Activated T-helper 1 cell treated with anti-CD3 and anti-CD28 coated beads, Interleukin-12 subunit alpha, Interleukin-12 subunit beta, Interleukin-2, Interleukin-4 antibody, amounts not matched to agents 30 ng/mL and 10 ng/mL and 1 ng/mL, durations not matched to agents 14 hours and 24 hours and 36 hours (primary cell): ENCODE data around the gene FMO2. TPM values are rescaled to one million over a fixed set of nuclear protein-coding genes. Genes with fewer than 3 reads are reported as not detected.
"Not testable (repeated sequence)": the region's sequence is repeated elsewhere in the genome, so short reads cannot be mapped to it uniquely, and the experiment has no call there.

ENCODE experiments used
- DNase-seq: peaks from one replicate; pipeline ENCODE4 v3.0.0; 2021; ENCODE audit warnings: low spot score
- H3K27ac Mint-ChIP-seq: one replicate; pipeline ENCODE4 v1.8.0; 2021; ENCODE audit warnings: mild to moderate bottlenecking, mixed read lengths
- H3K27me3 Mint-ChIP-seq: one replicate; pipeline ENCODE4 v1.8.0; 2022; ENCODE audit warnings: mild to moderate bottlenecking, moderate library complexity, mixed read lengths; ENCODE audit not compliant: insufficient read depth
- H3K36me3 Mint-ChIP-seq: one replicate; pipeline ENCODE4 v1.8.0; 2021; ENCODE audit warnings: low read depth, mixed read lengths
- H3K4me1 Mint-ChIP-seq: one replicate; pipeline ENCODE4 v1.8.0; 2021; ENCODE audit warnings: low read depth, mixed read lengths
- H3K4me3 Mint-ChIP-seq: one replicate; pipeline ENCODE4 v1.8.0; 2021; ENCODE audit warnings: mild to moderate bottlenecking, moderate library complexity, mixed read lengths
- H3K9me3 Mint-ChIP-seq: one replicate; pipeline ENCODE4 v1.8.0; 2021; ENCODE audit warnings: mixed read lengths
- intact Hi-C: fragments of 100-400 bp; cut with micrococcal nuclease; formaldehyde crosslinking; loops from one replicate; pipeline ENCODE4 v1.15.1; 2024
- total RNA-seq: library from RNA; stranded (reverse); gene quantifications from 2 replicates; pipeline ENCODE4 v1.2.3, GENCODE V29; 2022

Gene FMO2
- total RNA-seq, 1 donor from 2014 or later, result not detected

GRCh38 chr1:171217658-171218443 is 32.8 kb downstream of the FMO2 start:
- no peaks in the 10 kb centered on the region for H3K4me1 Mint-ChIP-seq
- H3K27ac Mint-ChIP-seq, result no peak overlapping the region
- H3K9me3 Mint-ChIP-seq, result no peaks in the 10 kb centered on the region
- no peak for DNase-seq
- no peaks in the 10 kb centered on the region for H3K36me3 Mint-ChIP-seq
- intact Hi-C loops, result no loop called here
- H3K4me3 Mint-ChIP-seq, result no peak overlapping the region
- peaks cover 3% of the 10 kb centered on the region for H3K27me3 Mint-ChIP-seq

GRCh38 chr1:171218661-171219060 is 33.6 kb downstream of the FMO2 start:
- Mint-ChIP-seq H3K27me3 (peaks cover 3% of the 10 kb centered on the region), H3K36me3 (no peaks in the 10 kb centered on the region), H3K9me3 (no peaks in the 10 kb centered on the region), H3K4me1 (no peaks in the 10 kb centered on the region), H3K4me3 (no peak overlapping the region), H3K27ac (no peak overlapping the region)
- intact Hi-C loops, result no loop called here
- DNase-seq, result no peak

GRCh38 chr1:171219346-171220080 is 34.4 kb downstream of the FMO2 start:
- no peak overlapping the region for H3K27ac Mint-ChIP-seq
- no peak overlapping the region for H3K4me3 Mint-ChIP-seq
- no peaks in the 10 kb centered on the region for H3K9me3 Mint-ChIP-seq
- H3K4me1 Mint-ChIP-seq, result no peaks in the 10 kb centered on the region
- DNase-seq, result no peak
- intact Hi-C loops, result no loop called here
- H3K27me3 Mint-ChIP-seq, result peaks cover 3% of the 10 kb centered on the region
- H3K36me3 Mint-ChIP-seq, result no peaks in the 10 kb centered on the region

GRCh38 chr1:171220081-171220420 is 35.0 kb downstream of the FMO2 start:
- no peak for DNase-seq
- Mint-ChIP-seq H3K4me1 (no peaks in the 10 kb centered on the region), H3K36me3 (no peaks in the 10 kb centered on the region), H3K27me3 (peaks cover 3% of the 10 kb centered on the region), H3K27ac (no peak overlapping the region), H3K9me3 (no peaks in the 10 kb centered on the region), H3K4me3 (no peak overlapping the region)
- intact Hi-C loops, result no loop called here

GRCh38 chr1:171220581-171221054 is 35.5 kb downstream of the FMO2 start:
- H3K27ac Mint-ChIP-seq, result no peak overlapping the region
- no peaks in the 10 kb centered on the region for H3K9me3 Mint-ChIP-seq
- H3K4me3 Mint-ChIP-seq, result no peak overlapping the region
- intact Hi-C loops, result no loop called here
- H3K4me1 Mint-ChIP-seq, result no peaks in the 10 kb centered on the region
- DNase-seq, result no peak
- peaks cover 3% of the 10 kb centered on the region for H3K27me3 Mint-ChIP-seq
- H3K36me3 Mint-ChIP-seq, result no peaks in the 10 kb centered on the region

GRCh38 chr1:171221665-171222591 is 36.8 kb downstream of the FMO2 start:
- H3K27me3 Mint-ChIP-seq, result peaks cover 5% of the 10 kb centered on the region

GRCh38 chr1:171222936-171223335 is 37.8 kb downstream of the FMO2 start:
- H3K36me3 Mint-ChIP-seq, result no peaks in the 10 kb centered on the region
- no peak overlapping the region for H3K4me3 Mint-ChIP-seq
- no peak overlapping the region for H3K27ac Mint-ChIP-seq
- peaks cover 2% of the 10 kb centered on the region for H3K27me3 Mint-ChIP-seq
- H3K9me3 Mint-ChIP-seq, result no peaks in the 10 kb centered on the region
- no peaks in the 10 kb centered on the region for H3K4me1 Mint-ChIP-seq
- no peak for DNase-seq
- intact Hi-C loops, result no loop called here

More at GRCh38 chr1:171221665-171222591, 36.8 kb downstream of the FMO2 start:
- Mint-ChIP-seq H3K36me3 (no peaks in the 10 kb centered on the region), H3K9me3 (no peaks in the 10 kb centered on the region), H3K4me1 (no peaks in the 10 kb centered on the region), H3K27ac (no peak overlapping the region), H3K4me3 (no peak overlapping the region)
- no peak for DNase-seq
- intact Hi-C loops, result no loop called here

GRCh38 chr1:171224257-171224656 is 39.2 kb downstream of the FMO2 start:
- H3K4me1 Mint-ChIP-seq, H3K4me3 Mint-ChIP-seq, H3K27ac Mint-ChIP-seq, intact Hi-C loops, H3K36me3 Mint-ChIP-seq, H3K27me3 Mint-ChIP-seq, H3K9me3 Mint-ChIP-seq, DNase-seq: not testable (repeated sequence)

- Mint-ChIP-seq H3K4me1 (no peaks in the 10 kb centered on the region), H3K36me3 (no peaks in the 10 kb centered on the region), H3K4me3 (no peak overlapping the region), H3K9me3 (no peaks in the 10 kb centered on the region), H3K27me3 (peaks cover 5% of the 10 kb centered on the region), H3K27ac (no peak overlapping the region)
- DNase-seq, result no peak
- intact Hi-C loops, result loop anchor here (2.0 kb wide), 2 partner anchors 260 to 1298 kb away; no protein-coding TSS in a partner anchor
Measured at GRCh38 chr1:171226747-171227370, 41.8 kb downstream of the FMO2 start.

- H3K4me1 Mint-ChIP-seq, result no peaks in the 10 kb centered on the region
- H3K27me3 Mint-ChIP-seq, result peaks cover 5% of the 10 kb centered on the region
- DNase-seq, result no peak
- H3K4me3 Mint-ChIP-seq, result no peak overlapping the region
- no peak overlapping the region for H3K27ac Mint-ChIP-seq
- no peaks in the 10 kb centered on the region for H3K9me3 Mint-ChIP-seq
- intact Hi-C loops, result no loop called here
- no peaks in the 10 kb centered on the region for H3K36me3 Mint-ChIP-seq
Measured at GRCh38 chr1:171231326-171231725, 46.2 kb downstream of the FMO2 start.

- no peaks in the 10 kb centered on the region for H3K4me1 Mint-ChIP-seq
- H3K36me3 Mint-ChIP-seq, result no peaks in the 10 kb centered on the region
- no peak overlapping the region for H3K27ac Mint-ChIP-seq
- peaks cover 4% of the 10 kb centered on the region for H3K27me3 Mint-ChIP-seq
- H3K9me3 Mint-ChIP-seq, result no peaks in the 10 kb centered on the region
- intact Hi-C loops, result no loop called here
- DNase-seq, result no peak
- no peak overlapping the region for H3K4me3 Mint-ChIP-seq
Measured at GRCh38 chr1:171233183-171233582, 48.1 kb downstream of the FMO2 start.

GRCh38 chr1:171236231-171236630 is 51.1 kb downstream of the FMO2 start:
- H3K4me3 Mint-ChIP-seq, H3K9me3 Mint-ChIP-seq, DNase-seq, H3K4me1 Mint-ChIP-seq, H3K27ac Mint-ChIP-seq, intact Hi-C loops, H3K36me3 Mint-ChIP-seq: not testable (repeated sequence)
- H3K27me3 Mint-ChIP-seq, result peaks cover 13% of the 10 kb centered on the region
